IMR-90 (cell line): ENCODE data around the gene SOX5. TPM values are rescaled to one million over a fixed set of nuclear protein-coding genes. Genes with fewer than 3 reads are reported as not detected.

Experiments used
- ATAC-seq: fragments of 200-7000 bp; cut with Tn5 transposase; 2 replicates; pipeline ENCODE4 v1.9.1; 2020; ENCODE audit warnings: low read depth, mild to moderate bottlenecking, moderate library complexity
- BruUV-seq: library from RNA; stranded (reverse); fragments of 400-500 nt; replicated peaks from 2 replicates; lab custom pipeline; 2021; lab: Mats Ljungman, UMichigan
- CTCF ChIA-PET: fragments of 300-600 bp; formaldehyde crosslinking; extraction: SDS; loops from one replicate; lab custom pipeline; 2021; ENCODE audit warnings: antibody characterized with exemption; lab: Yijun Ruan, JAX
- POLR2A ChIA-PET: fragments of 300-600 bp; sonication (Branson Sonifier 250); formaldehyde crosslinking; loops from one replicate; lab custom pipeline; 2022; ENCODE audit warnings: antibody characterized with exemption; ENCODE audit not compliant: unreplicated experiment; lab: Charles Lee
- DNase-seq: peaks from one replicate; pipeline ENCODE4 v3.0.0; 2013
- H2AFZ ChIP-seq: replicated peaks from 2 replicates; pipeline ENCODE3; 2013; ENCODE audit warnings: low read length, mild to moderate bottlenecking; ENCODE audit not compliant: poor library complexity
- H2AK5ac ChIP-seq: 2 replicates; pipeline ENCODE4 v1.6.1; 2013; ENCODE audit warnings: low read depth, low read length, inconsistent platforms
- H2AK9ac ChIP-seq: replicated peaks from 2 replicates; pipeline ENCODE3; 2013; ENCODE audit warnings: mild to moderate bottlenecking, low read depth, low read length, moderate library complexity; ENCODE audit not compliant: poor library complexity
- H2BK120ac ChIP-seq: 2 replicates; pipeline ENCODE4 v1.6.1; 2013; ENCODE audit warnings: low read depth, low read length, inconsistent platforms
- H2BK15ac ChIP-seq: 3 replicates; pipeline ENCODE4 v1.6.1; 2013; ENCODE audit warnings: low read depth, low read length, inconsistent platforms
- H2BK20ac ChIP-seq: 2 replicates; pipeline ENCODE4 v1.6.1; 2013; ENCODE audit warnings: low read depth, mild to moderate bottlenecking, inconsistent platforms, low read length, moderate library complexity
- H2BK5ac ChIP-seq: 2 replicates; pipeline ENCODE4 v1.6.1; 2013; ENCODE audit warnings: mild to moderate bottlenecking, low read depth, low read length, inconsistent platforms; ENCODE audit not compliant: poor library complexity, severe bottlenecking
- H3K14ac ChIP-seq: replicated peaks from 2 replicates; pipeline ENCODE4 v1.6.1; 2013; ENCODE audit warnings: low read depth, low read length, inconsistent platforms
- H3K18ac ChIP-seq: 2 replicates; pipeline ENCODE4 v1.6.1; 2013; ENCODE audit warnings: low read depth, low read length, control low read depth
- H3K23ac ChIP-seq: 2 replicates; pipeline ENCODE4 v1.6.1; 2013; ENCODE audit warnings: low read depth, low read length, inconsistent platforms
- H3K27ac ChIP-seq: 2 replicates; pipeline ENCODE4 v1.5.1; 2013; ENCODE audit warnings: mild to moderate bottlenecking, control low read depth, low read length; ENCODE audit not compliant: insufficient read depth
- H3K27me3 ChIP-seq: 2 replicates; pipeline ENCODE4 v1.6.1; 2013; ENCODE audit warnings: low read length; ENCODE audit not compliant: control insufficient read depth, insufficient read depth
- H3K36me3 ChIP-seq: 2 replicates; pipeline ENCODE4 v1.6.1; 2013; ENCODE audit warnings: low read length, mixed read lengths; ENCODE audit not compliant: control insufficient read depth, insufficient read depth
- H3K4ac ChIP-seq: 2 replicates; pipeline ENCODE4 v1.6.1; 2013; ENCODE audit warnings: low read depth, low read length, inconsistent platforms
- H3K4me1 ChIP-seq: 2 replicates; pipeline ENCODE4 v1.6.1; 2013; ENCODE audit warnings: low read length, mixed read lengths; ENCODE audit not compliant: control insufficient read depth, insufficient read depth
- H3K4me2 ChIP-seq: 2 replicates; pipeline ENCODE4 v1.6.1; 2013; ENCODE audit warnings: low read depth, mild to moderate bottlenecking, control low read depth, low read length, moderate library complexity
- H3K4me3 ChIP-seq: 2 replicates; pipeline ENCODE4 v1.5.1; 2013; ENCODE audit warnings: low read depth, mild to moderate bottlenecking, control low read depth, low read length, moderate library complexity; ENCODE audit not compliant: insufficient read depth
- H3K56ac ChIP-seq: 2 replicates; pipeline ENCODE4 v1.6.1; 2013; ENCODE audit warnings: low read length, inconsistent platforms; ENCODE audit not compliant: insufficient read depth; ENCODE audit errors: extremely low read depth
- H3K79me1 ChIP-seq, 2 experiments: 2 replicates each; pipeline ENCODE4 v1.6.1; 2013; ENCODE audit warnings: low read length in 2 of 2, inconsistent platforms in 1 of 2, low read depth in 1 of 2
- H3K9ac ChIP-seq: 2 replicates; pipeline ENCODE4 v1.6.1; 2013; ENCODE audit warnings: low read depth, low read length, control low read depth
- H3K9me1 ChIP-seq: 2 replicates; pipeline ENCODE4 v1.6.1; 2013; ENCODE audit warnings: low read length, inconsistent platforms; ENCODE audit not compliant: insufficient read depth
- H3K9me3 ChIP-seq: 2 replicates; pipeline ENCODE4 v1.6.1; 2013; ENCODE audit warnings: low read length; ENCODE audit not compliant: control insufficient read depth, insufficient read depth
- H4K20me1 ChIP-seq: 2 replicates; pipeline ENCODE4 v1.6.1; 2013; ENCODE audit warnings: low read length, inconsistent platforms; ENCODE audit not compliant: insufficient read depth
- H4K5ac ChIP-seq: 2 replicates; pipeline ENCODE4 v1.6.1; 2013; ENCODE audit warnings: mild to moderate bottlenecking, low read depth, low read length, control low read depth
- H4K8ac ChIP-seq, 2 experiments: 2 replicates each; pipeline ENCODE4 v1.6.1; 2013; ENCODE audit warnings: low read depth in 2 of 2, low read length in 2 of 2, control low read depth in 1 of 2, inconsistent platforms in 1 of 2
- H4K91ac ChIP-seq: 2 replicates; pipeline ENCODE4 v1.6.1; 2013; ENCODE audit warnings: low read depth, low read length, inconsistent platforms; ENCODE audit not compliant: insufficient read depth
- BHLHE40 ChIP-seq: fragments of 150-350 bp; IDR thresholded peaks from 2 replicates; pipeline ENCODE4 v1.6.1; 2016; ENCODE audit warnings: mild to moderate bottlenecking, low read depth, low read length
- CEBPB ChIP-seq: IDR thresholded peaks from 2 replicates; pipeline ENCODE4 v1.6.1; 2012; ENCODE audit warnings: low read depth, low read length, improper control_type of control experiment
- CHD1 ChIP-seq: IDR thresholded peaks from 2 replicates; pipeline ENCODE4 v1.6.1; 2012; ENCODE audit warnings: low read depth, low read length, improper control_type of control experiment
- ELK1 ChIP-seq: fragments of 150-350 bp; IDR thresholded peaks from 2 replicates; pipeline ENCODE4 v1.6.1; 2016; ENCODE audit warnings: low read depth, mild to moderate bottlenecking, low read length, moderate library complexity, borderline replicate concordance
- FOS ChIP-seq: fragments of 150-350 bp; IDR thresholded peaks from 2 replicates; pipeline ENCODE4 v1.6.1; 2016; ENCODE audit warnings: low read depth, low read length
- MAFK ChIP-seq: IDR thresholded peaks from 2 replicates; pipeline ENCODE4 v1.6.1; 2012; ENCODE audit warnings: low read depth, low read length, improper control_type of control experiment
- MAZ ChIP-seq: IDR thresholded peaks from 2 replicates; pipeline ENCODE4 v1.6.1; 2012; ENCODE audit warnings: low read depth, mild to moderate bottlenecking, low read length, improper control_type of control experiment, moderate library complexity, borderline replicate concordance
- MXI1 ChIP-seq: IDR thresholded peaks from 2 replicates; pipeline ENCODE4 v1.6.1; 2012; ENCODE audit warnings: low read depth, mild to moderate bottlenecking, low read length, moderate library complexity, borderline replicate concordance
- NFE2L2 ChIP-seq: fragments of 150-350 bp; IDR thresholded peaks from 2 replicates; pipeline ENCODE4 v1.6.1; 2016; ENCODE audit warnings: low read depth, mild to moderate bottlenecking, low read length
- POLR2A ChIP-seq: IDR thresholded peaks from 2 replicates; pipeline ENCODE4 v1.6.1; 2012; ENCODE audit warnings: mild to moderate bottlenecking, low read depth, low read length
- RAD21 ChIP-seq: IDR thresholded peaks from 2 replicates; pipeline ENCODE4 v1.6.1; 2012; ENCODE audit warnings: low read length, improper control_type of control experiment
- RCOR1 ChIP-seq: IDR thresholded peaks from 2 replicates; pipeline ENCODE4 v1.6.1; 2012; ENCODE audit warnings: mild to moderate bottlenecking, low read length, improper control_type of control experiment; ENCODE audit not compliant: insufficient replicate concordance
- RFX5 ChIP-seq: IDR thresholded peaks from 2 replicates; pipeline ENCODE4 v1.8.0; 2012; ENCODE audit warnings: low read depth, mild to moderate bottlenecking, low read length, moderate library complexity
- SMC3 ChIP-seq: fragments of 150-350 bp; IDR thresholded peaks from 2 replicates; pipeline ENCODE4 v1.6.1; 2016; ENCODE audit warnings: low read depth, mild to moderate bottlenecking, antibody characterized with exemption, low read length, moderate library complexity
- WGBS, 2 experiments: methylation state at CpG; one replicate each; pipeline versions ENCODE4 v1.1.5 to v1.1.7; 2013; ENCODE audit warnings: missing lambda C conversion rate in 2 of 2; ENCODE audit not compliant: insufficient read length in 1 of 2; ENCODE audit errors: extremely low coverage in 2 of 2; 5-methylcytosine and 5-hydroxymethylcytosine counted together
- dilution Hi-C: fragments of 300-500 bp; cut with HindIII; formaldehyde crosslinking; loops from one replicate; pipeline ENCODE4 v1.14.3; 2018; ENCODE audit warnings: low sequenced_read_pairs; ENCODE audit not compliant: unreplicated experiment
- in situ Hi-C: fragments of 300-500 bp; cut with MboI; formaldehyde crosslinking; loops from 3 replicates; pipeline ENCODE4 v1.14.3; 2019; ENCODE audit warnings: low sequenced_read_pairs, inconsistent platforms, mixed read lengths
- intact Hi-C: fragments of 100-400 bp; cut with micrococcal nuclease; formaldehyde crosslinking; loops from 2 replicates; pipeline ENCODE4 v1.10.0; 2022
- polyA plus RNA-seq, 3 experiments: library from polyadenylated mRNA; depleted of rRNA; stranded (reverse); fragments of >200 nt; gene quantifications; 2 replicates each; pipeline ENCODE4 v1.2.3, GENCODE V29; 2012; ENCODE audit warnings: low replicate concordance in 1 of 3
- total RNA-seq: library from RNA; depleted of rRNA; stranded (reverse); fragments of >200 nt; gene quantifications from 2 replicates; pipeline ENCODE4 v1.2.3, GENCODE V29; 2012
- TF ChIP-seq, protein P1 (sequence below): conservative IDR thresholded peaks from 2 replicates; pipeline ENCODE4 v1.5.1; 2012; ENCODE audit warnings: mild to moderate bottlenecking, low read depth, low read length, improper control_type of control experiment
- TF ChIP-seq, protein P2 (sequence below): fragments of 150-350 bp; IDR thresholded peaks from 2 replicates; pipeline ENCODE4 v1.6.1; 2017; ENCODE audit warnings: mild to moderate bottlenecking, antibody characterized with exemption, low read length, low read depth

SOX5 gene
- total and polyA plus RNA-seq, 2 of the 4 experiments (the other 2 are of a cell fraction), result 1.1 to 13.1 TPM

DNA sequence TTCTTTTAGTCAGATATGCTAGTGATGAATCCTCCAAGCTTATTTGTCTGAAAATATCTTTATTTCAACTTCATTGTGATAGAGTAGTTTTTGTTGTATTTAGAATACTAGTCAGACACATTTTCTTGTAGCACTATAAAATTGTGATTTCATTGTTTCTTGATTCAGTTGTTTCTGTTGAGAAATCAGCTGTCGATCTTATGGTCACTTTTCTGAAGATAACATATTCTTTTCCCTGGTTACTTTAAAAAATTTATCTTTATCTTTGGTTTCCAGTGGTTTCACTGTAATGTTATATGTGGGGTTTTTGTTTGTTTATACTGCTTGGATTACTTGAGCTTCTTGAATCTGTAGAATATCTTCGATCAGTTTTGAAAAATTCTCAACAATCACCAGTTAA is 426.1 kb downstream of the SOX5 start:
- Histone ChIP-seq H3K18ac (no peak overlapping the region), H2AK9ac (no peak overlapping the region), H2BK5ac (no peak overlapping the region), H3K79me1 (no peaks in the 10 kb centered on the region), H3K27ac (no peak overlapping the region), H3K4me3 (no peak overlapping the region), H3K27me3 (no peaks in the 10 kb centered on the region), H2BK15ac (no peak overlapping the region), H3K56ac (no peak overlapping the region), H3K4me1 (no peaks in the 10 kb centered on the region), H3K36me3 (no peaks in the 10 kb centered on the region), H4K91ac (no peak overlapping the region), H3K23ac (no peak overlapping the region), H3K9me3 (no peaks in the 10 kb centered on the region), H3K9me1 (no peaks in the 10 kb centered on the region), H2AFZ (no peak overlapping the region), H3K4me2 (no peak overlapping the region), H2BK120ac (no peak overlapping the region), H2BK20ac (no peak overlapping the region), H3K4ac (no peak overlapping the region), H2AK5ac (no peak overlapping the region), H3K14ac (no peak overlapping the region), H4K8ac (no peak overlapping the region), H4K5ac (no peak overlapping the region), H4K20me1 (no peaks in the 10 kb centered on the region), H3K9ac (no peak overlapping the region)
- dilution Hi-C loops (no loop called here), in situ Hi-C loops (no loop called here), intact Hi-C loops (no loop called here)
- DNase-seq (no peak), ATAC-seq (no peak)
- BruUV-seq, result no TSS peak
- TF ChIP-seq CHD1 (no peak), MXI1 (no peak), BHLHE40 (no peak), ELK1 (no peak), RAD21 (no peak), RFX5 (no peak), NFE2L2 (no peak), MAZ (no peak), MAFK (no peak), SMC3 (no peak), CEBPB (no peak), POLR2A (no peak), RCOR1 (no peak), FOS (no peak)
- TF ChIP-seq, protein P1, sequence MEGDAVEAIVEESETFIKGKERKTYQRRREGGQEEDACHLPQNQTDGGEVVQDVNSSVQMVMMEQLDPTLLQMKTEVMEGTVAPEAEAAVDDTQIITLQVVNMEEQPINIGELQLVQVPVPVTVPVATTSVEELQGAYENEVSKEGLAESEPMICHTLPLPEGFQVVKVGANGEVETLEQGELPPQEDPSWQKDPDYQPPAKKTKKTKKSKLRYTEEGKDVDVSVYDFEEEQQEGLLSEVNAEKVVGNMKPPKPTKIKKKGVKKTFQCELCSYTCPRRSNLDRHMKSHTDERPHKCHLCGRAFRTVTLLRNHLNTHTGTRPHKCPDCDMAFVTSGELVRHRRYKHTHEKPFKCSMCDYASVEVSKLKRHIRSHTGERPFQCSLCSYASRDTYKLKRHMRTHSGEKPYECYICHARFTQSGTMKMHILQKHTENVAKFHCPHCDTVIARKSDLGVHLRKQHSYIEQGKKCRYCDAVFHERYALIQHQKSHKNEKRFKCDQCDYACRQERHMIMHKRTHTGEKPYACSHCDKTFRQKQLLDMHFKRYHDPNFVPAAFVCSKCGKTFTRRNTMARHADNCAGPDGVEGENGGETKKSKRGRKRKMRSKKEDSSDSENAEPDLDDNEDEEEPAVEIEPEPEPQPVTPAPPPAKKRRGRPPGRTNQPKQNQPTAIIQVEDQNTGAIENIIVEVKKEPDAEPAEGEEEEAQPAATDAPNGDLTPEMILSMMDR, result no peak
- TF ChIP-seq, protein P2, sequence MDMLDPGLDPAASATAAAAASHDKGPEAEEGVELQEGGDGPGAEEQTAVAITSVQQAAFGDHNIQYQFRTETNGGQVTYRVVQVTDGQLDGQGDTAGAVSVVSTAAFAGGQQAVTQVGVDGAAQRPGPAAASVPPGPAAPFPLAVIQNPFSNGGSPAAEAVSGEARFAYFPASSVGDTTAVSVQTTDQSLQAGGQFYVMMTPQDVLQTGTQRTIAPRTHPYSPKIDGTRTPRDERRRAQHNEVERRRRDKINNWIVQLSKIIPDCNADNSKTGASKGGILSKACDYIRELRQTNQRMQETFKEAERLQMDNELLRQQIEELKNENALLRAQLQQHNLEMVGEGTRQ, result no peak
- CTCF ChIA-PET, result no interaction called here
- POLR2A ChIA-PET, result interaction anchor here (0.6 kb wide), 1 partner anchor 428 kb away, joined by 3 read pairs; no protein-coding TSS in a partner anchor
- no CpG with 5 or more reads among the region's 2 CpGs for WGBS, 2 experiments
